GM12878 (cell line): ENCODE data around the gene DERA.

Source experiments
- CHD1 ChIP-seq: IDR thresholded peaks from 2 replicates; pipeline ENCODE4 v1.6.1; 2012; ENCODE audit warnings: low read depth, low read length, improper control_type of control experiment
- LARP7 ChIP-seq: fragments of 450-650 bp; IDR thresholded peaks from 2 replicates; pipeline ENCODE4 v1.6.1; 2017; ENCODE audit warnings: mild to moderate bottlenecking
- RCOR1 ChIP-seq: conservative IDR thresholded peaks from 2 replicates; pipeline ENCODE4 v1.6.1; 2012; ENCODE audit warnings: low read depth, low read length, improper control_type of control experiment
- SMC3 ChIP-seq: IDR thresholded peaks from 2 replicates; pipeline ENCODE4 v1.6.1; 2011; ENCODE audit warnings: low read length, improper control_type of control experiment, borderline replicate concordance

DNA sequence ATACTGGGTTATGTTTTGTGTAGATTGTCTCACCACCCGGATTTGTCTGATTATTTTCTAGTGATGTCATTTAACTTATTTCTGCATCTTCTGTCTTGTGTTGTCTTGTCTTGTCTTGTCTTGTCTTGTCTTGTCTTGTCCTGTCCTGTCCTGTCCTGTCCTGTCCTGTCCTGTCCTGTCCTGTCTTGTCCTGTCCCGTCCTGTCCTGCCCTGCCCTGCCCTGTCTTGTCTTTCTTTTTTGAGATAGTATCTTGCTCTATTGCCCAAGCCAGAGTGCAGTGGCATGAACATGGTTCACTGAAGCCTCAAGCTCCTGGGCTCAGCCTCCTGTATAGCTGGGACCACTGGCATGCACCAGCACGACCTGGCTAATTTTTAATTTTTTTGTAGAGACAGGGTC is 25.6 kb downstream of the DERA start:
- TF ChIP-seq SMC3: no peak
- TF ChIP-seq CHD1: no peak
- TF ChIP-seq RCOR1: no peak
- no peak for TF ChIP-seq LARP7
